Endothelial cell of umbilical vein (primary cell): ENCODE results near the gene SPON2.

Experiments used
- EZH2 ChIP-seq: IDR thresholded peaks from 2 replicates; pipeline ENCODE4 v1.6.1; 2012; ENCODE audit warnings: borderline replicate concordance, low read depth, mild to moderate bottlenecking, moderate library complexity, low read length, inconsistent platforms; ENCODE audit not compliant: severe bottlenecking
- FOS ChIP-seq: IDR thresholded peaks from 2 replicates; pipeline ENCODE4 v1.6.1; 2011; ENCODE audit warnings: mild to moderate bottlenecking, low read length, moderate library complexity, borderline replicate concordance; ENCODE audit not compliant: insufficient read depth
- JUN ChIP-seq: IDR thresholded peaks from 2 replicates; pipeline ENCODE4 v1.6.1; 2011; ENCODE audit warnings: borderline replicate concordance, low read depth; ENCODE audit not compliant: insufficient read length, insufficient read depth
- MYC ChIP-seq: IDR thresholded peaks from one replicate; pipeline ENCODE4 v1.6.1; 2011; ENCODE audit warnings: mild to moderate bottlenecking, low read depth, low read length
- POLR2A ChIP-seq: IDR thresholded peaks from 2 replicates; pipeline ENCODE4 v1.6.1; 2012; ENCODE audit warnings: low read depth, mild to moderate bottlenecking, control low read depth, low read length
- POLR2AphosphoS5 ChIP-seq: IDR thresholded peaks from 2 replicates; pipeline ENCODE4 v1.6.1; 2012; ENCODE audit warnings: low read depth, mild to moderate bottlenecking, control low read depth, low read length, moderate library complexity; ENCODE audit not compliant: insufficient read depth
- TF ChIP-seq, protein P1 (sequence below), 2 donors: IDR thresholded peaks; 1 replicate in 1 of 2; 2 replicates in 1 of 2; pipeline ENCODE4 v1.5.1; 2011; ENCODE audit warnings: low read length in 2 of 2, mild to moderate bottlenecking in 2 of 2, moderate library complexity in 2 of 2, control low read depth in 1 of 2, inconsistent platforms in 1 of 2, low read depth in 1 of 2; ENCODE audit not compliant: insufficient read depth in 1 of 2; ENCODE audit errors: extremely low read depth in 1 of 2
- TF ChIP-seq, protein P2 (sequence below): IDR thresholded peaks from 2 replicates; pipeline ENCODE4 v1.6.1; 2011; ENCODE audit not compliant: insufficient read depth, insufficient read length

DNA sequence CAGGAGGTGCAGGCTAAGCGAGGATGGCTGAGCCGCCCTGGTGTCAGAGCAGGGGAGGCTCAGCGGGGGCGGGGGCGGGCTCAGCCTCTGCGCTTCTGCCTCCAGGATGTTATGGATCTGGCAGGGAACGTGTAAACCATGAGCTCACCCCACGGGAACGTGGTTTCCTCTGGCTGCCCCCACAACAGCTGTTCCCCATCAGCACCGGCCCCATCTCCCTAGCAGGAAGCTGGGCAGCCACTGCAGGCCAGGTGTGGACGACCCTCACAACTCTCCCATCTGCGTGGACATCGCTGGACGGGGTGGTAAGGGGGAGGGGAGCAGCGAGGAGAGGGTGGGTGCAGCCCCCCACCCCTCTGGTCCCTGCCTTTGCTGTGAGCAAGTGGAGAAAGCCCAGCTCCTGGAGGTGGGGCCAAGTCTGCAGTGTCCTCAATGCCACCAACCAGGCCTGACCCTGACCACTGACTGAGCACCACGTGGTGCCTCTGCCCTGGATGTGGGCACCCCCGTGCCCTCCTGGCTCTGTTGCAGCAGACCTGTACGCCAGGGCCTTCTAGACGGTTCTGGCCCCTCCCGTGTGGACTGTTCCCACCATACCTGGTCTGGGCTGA is 28.1 kb upstream of the SPON2 start:
- no peak for TF ChIP-seq POLR2A
- no peak for TF ChIP-seq MYC
- TF ChIP-seq, protein P1, sequence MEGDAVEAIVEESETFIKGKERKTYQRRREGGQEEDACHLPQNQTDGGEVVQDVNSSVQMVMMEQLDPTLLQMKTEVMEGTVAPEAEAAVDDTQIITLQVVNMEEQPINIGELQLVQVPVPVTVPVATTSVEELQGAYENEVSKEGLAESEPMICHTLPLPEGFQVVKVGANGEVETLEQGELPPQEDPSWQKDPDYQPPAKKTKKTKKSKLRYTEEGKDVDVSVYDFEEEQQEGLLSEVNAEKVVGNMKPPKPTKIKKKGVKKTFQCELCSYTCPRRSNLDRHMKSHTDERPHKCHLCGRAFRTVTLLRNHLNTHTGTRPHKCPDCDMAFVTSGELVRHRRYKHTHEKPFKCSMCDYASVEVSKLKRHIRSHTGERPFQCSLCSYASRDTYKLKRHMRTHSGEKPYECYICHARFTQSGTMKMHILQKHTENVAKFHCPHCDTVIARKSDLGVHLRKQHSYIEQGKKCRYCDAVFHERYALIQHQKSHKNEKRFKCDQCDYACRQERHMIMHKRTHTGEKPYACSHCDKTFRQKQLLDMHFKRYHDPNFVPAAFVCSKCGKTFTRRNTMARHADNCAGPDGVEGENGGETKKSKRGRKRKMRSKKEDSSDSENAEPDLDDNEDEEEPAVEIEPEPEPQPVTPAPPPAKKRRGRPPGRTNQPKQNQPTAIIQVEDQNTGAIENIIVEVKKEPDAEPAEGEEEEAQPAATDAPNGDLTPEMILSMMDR (IDR thresholded peaks at IDR 0.05; ENCODE audit: extremely low read depth in 1 of 2, insufficient read depth in 1 of 2, low read depth in 1 of 2, low read length in 2 of 2) = no peak
- TF ChIP-seq, protein P2, sequence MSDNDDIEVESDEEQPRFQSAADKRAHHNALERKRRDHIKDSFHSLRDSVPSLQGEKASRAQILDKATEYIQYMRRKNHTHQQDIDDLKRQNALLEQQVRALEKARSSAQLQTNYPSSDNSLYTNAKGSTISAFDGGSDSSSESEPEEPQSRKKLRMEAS = no peak
- no peak for TF ChIP-seq EZH2
- no peak for TF ChIP-seq POLR2AphosphoS5
- TF ChIP-seq JUN = no peak
- no peak for TF ChIP-seq FOS
